ENCODE measurements around the gene SLC5A12.

- TF ChIP-seq CTCF (IDR thresholded peaks at IDR 0.05) (no peak), POLR2A (IDR thresholded peaks at IDR 0.05) (no peak)
These were observed 33.9 kb upstream of the SLC5A12 start for GRCh38 chr11:26755762-26756161.
